T-helper 2 cell treated with Interferon-gamma antibody and Interleukin-4, amounts not matched to agents 100 ng/mL and 5 ng/mL, for 36 hours (primary cell): ENCODE results near the gene ICE1. TPM values are rescaled to one million over a fixed set of nuclear protein-coding genes. Genes with fewer than 3 reads are reported as not detected.

Source experiments
- intact Hi-C: fragments of 100-400 bp; cut with micrococcal nuclease; formaldehyde crosslinking; loops from one replicate; pipeline ENCODE4 v1.15.1; 2023
- total RNA-seq: library from RNA; stranded (reverse); gene quantifications from 2 replicates; pipeline ENCODE4 v1.2.3, GENCODE V29; 2022

The ICE1 gene
- total RNA-seq, 1 donor from 2014 or later: 29.9 TPM

- intact Hi-C loops: no loop called here
Observed at GRCh38 chr5:5487585-5488360, 65.3 kb downstream of the ICE1 start.

GRCh38 chr5:5490774-5491347, 68.4 kb downstream of the ICE1 start:
- intact Hi-C loops: loop anchor here (5.0 to 10.0 kb wide), 5 partner anchors 206 to 1254 kb away; partner anchors contain the start of genes NSUN2, SRD5A1 and TENT4A

GRCh38 chr5:5492087-5492933, 69.8 kb downstream of the ICE1 start:
- intact Hi-C loops: loop anchor here (1.0 to 10.0 kb wide), 8 partner anchors 11 to 1252 kb away; partner anchors contain the start of genes NSUN2, SRD5A1 and TENT4A

- intact Hi-C loops: loop anchor here (1.0 to 10.0 kb wide), 8 partner anchors 12 to 1252 kb away; partner anchors contain the start of genes NSUN2, SRD5A1 and TENT4A
Observed at GRCh38 chr5:5492934-5493271, 70.4 kb downstream of the ICE1 start.

- intact Hi-C loops: loop anchor here (1.0 to 10.0 kb wide), 8 partner anchors 29 to 1250 kb away; partner anchors contain the start of genes ICE1, MED10, NSUN2 and SRD5A1
Observed at GRCh38 chr5:5494489-5495402, 72.3 kb downstream of the ICE1 start.

- intact Hi-C loops: loop anchor here (10.0 kb wide), 2 partner anchors 1088 to 1248 kb away; no protein-coding TSS in a partner anchor
Observed at GRCh38 chr5:5497152-5497788, 74.8 kb downstream of the ICE1 start.

- intact Hi-C loops: loop anchor here (10.0 kb wide), 2 partner anchors 1085 to 1245 kb away; no protein-coding TSS in a partner anchor
Observed at GRCh38 chr5:5499442-5499841, 77.0 kb downstream of the ICE1 start.

GRCh38 chr5:5504325-5504724, 81.8 kb downstream of the ICE1 start:
- intact Hi-C loops: no loop called here

- intact Hi-C loops: no loop called here
Observed at GRCh38 chr5:5505815-5506214, 83.3 kb downstream of the ICE1 start.

GRCh38 chr5:5508391-5508790, 85.9 kb downstream of the ICE1 start:
- intact Hi-C loops: no loop called here

- intact Hi-C loops: no loop called here
Observed at GRCh38 chr5:5511904-5512416, 89.5 kb downstream of the ICE1 start.

- intact Hi-C loops: no loop called here
Observed at GRCh38 chr5:5512543-5512942, 90.1 kb downstream of the ICE1 start.

- intact Hi-C loops: loop anchor here (5.0 kb wide), 1 partner anchor 38 kb away; no protein-coding TSS in a partner anchor
Observed at GRCh38 chr5:5520622-5521021, 98.1 kb downstream of the ICE1 start.

- intact Hi-C loops: loop anchor here (5.0 kb wide), 1 partner anchor 39 kb away; no protein-coding TSS in a partner anchor
Observed at GRCh38 chr5:5521029-5521428, 98.6 kb downstream of the ICE1 start.

- intact Hi-C loops: loop anchor here (5.0 kb wide), 1 partner anchor 39 kb away; no protein-coding TSS in a partner anchor
Observed at GRCh38 chr5:5521478-5521877, 99.0 kb downstream of the ICE1 start.

GRCh38 chr5:5522336-5522735, 99.9 kb downstream of the ICE1 start:
- intact Hi-C loops: loop anchor here (5.0 kb wide), 1 partner anchor 40 kb away; no protein-coding TSS in a partner anchor

GRCh38 chr5:5523066-5523505, 100.6 kb downstream of the ICE1 start:
- intact Hi-C loops: loop anchor here (1.0 to 5.0 kb wide), 6 partner anchors 29 to 1190 kb away; partner anchors contain the start of genes ICE1, MED10, NSUN2 and SRD5A1

GRCh38 chr5:5524327-5524726, 101.8 kb downstream of the ICE1 start:
- intact Hi-C loops: loop anchor here (5.0 kb wide), 1 partner anchor 42 kb away; no protein-coding TSS in a partner anchor

- intact Hi-C loops: no loop called here
Observed at GRCh38 chr5:5531371-5531770, 108.9 kb downstream of the ICE1 start.
